Measurements from ENCODE around the gene IFNGR1. TPM values are rescaled to one million over a fixed set of nuclear protein-coding genes. Genes with fewer than 3 reads are reported as not detected.

IFNGR1 gene
- total and polyA plus RNA-seq, 2 of the 13 experiments (the other 11 are each of a cell fraction or from before 2014, with no cell fraction given) = 82.8 to 87.8 TPM

DNA sequence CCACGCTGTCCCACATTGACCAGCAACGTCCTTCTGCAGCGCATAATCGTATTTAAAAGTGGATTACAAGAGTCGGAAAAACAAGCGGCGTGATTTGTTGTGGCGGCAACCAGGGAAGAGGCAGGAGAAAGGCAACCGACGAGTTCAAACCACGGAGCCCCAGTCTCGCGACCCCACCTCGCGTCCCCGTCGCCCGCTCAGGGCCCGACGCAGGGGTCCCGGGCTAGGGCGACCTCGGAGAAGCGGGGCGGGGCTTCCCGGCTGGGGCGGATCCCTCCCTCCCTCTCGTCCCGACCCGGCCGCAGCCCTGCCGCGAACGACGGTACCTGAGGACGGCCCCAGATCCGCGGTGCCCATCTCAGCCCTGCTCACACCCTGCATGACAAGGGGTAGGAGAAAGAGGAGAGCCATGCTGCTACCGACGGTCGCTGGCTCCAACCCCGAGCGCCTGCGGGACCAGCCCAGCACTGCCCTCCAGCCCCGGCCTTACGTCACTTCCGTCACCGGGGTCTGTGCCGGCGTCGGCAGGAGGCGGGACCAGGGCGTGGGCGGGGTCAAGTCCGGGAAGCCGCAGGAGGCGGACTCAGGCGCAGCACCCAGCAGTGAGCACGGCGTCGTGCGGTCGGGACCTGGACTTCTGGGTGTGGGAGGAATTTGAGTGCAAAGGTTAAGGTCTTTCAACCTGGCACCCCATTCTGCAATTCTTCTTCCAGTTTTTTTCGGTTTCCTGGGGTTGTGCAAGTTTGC lies at the start of gene IFNGR1 (continued):
- 0 out of 2 replicates have a peak, but pooled peaks have one; percentile 61 for TF ChIP-seq ZFP82 (CRISPR knock-in tag; IDR thresholded peaks at IDR 0.05; ENCODE audit: borderline replicate concordance)
- peak; percentile 81 for TF ChIP-seq MED1 (CRISPR knock-in tag; IDR thresholded peaks at IDR 0.05)
- peak; percentile 66 for TF ChIP-seq KDM3A (CRISPR knock-in tag; IDR thresholded peaks at IDR 0.05; ENCODE audit: low read depth)
- TF ChIP-seq, protein P1, sequence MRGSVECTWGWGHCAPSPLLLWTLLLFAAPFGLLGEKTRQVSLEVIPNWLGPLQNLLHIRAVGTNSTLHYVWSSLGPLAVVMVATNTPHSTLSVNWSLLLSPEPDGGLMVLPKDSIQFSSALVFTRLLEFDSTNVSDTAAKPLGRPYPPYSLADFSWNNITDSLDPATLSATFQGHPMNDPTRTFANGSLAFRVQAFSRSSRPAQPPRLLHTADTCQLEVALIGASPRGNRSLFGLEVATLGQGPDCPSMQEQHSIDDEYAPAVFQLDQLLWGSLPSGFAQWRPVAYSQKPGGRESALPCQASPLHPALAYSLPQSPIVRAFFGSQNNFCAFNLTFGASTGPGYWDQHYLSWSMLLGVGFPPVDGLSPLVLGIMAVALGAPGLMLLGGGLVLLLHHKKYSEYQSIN (CRISPR knock-in tag; IDR thresholded peaks at IDR 0.05; ENCODE audit: borderline replicate concordance) = no peak; the same call in 1 of the 2 replicates
- TF ChIP-seq, protein P2, sequence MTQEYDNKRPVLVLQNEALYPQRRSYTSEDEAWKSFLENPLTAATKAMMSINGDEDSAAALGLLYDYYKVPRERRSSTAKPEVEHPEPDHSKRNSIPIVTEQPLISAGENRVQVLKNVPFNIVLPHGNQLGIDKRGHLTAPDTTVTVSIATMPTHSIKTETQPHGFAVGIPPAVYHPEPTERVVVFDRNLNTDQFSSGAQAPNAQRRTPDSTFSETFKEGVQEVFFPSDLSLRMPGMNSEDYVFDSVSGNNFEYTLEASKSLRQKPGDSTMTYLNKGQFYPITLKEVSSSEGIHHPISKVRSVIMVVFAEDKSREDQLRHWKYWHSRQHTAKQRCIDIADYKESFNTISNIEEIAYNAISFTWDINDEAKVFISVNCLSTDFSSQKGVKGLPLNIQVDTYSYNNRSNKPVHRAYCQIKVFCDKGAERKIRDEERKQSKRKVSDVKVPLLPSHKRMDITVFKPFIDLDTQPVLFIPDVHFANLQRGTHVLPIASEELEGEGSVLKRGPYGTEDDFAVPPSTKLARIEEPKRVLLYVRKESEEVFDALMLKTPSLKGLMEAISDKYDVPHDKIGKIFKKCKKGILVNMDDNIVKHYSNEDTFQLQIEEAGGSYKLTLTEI (CRISPR knock-in tag; conservative IDR thresholded peaks at IDR 0.05) = no peak
- TF ChIP-seq RXRB (CRISPR knock-in tag; IDR thresholded peaks at IDR 0.05; ENCODE audit: borderline replicate concordance) = peak; percentile 91
- TF ChIP-seq, protein P3, sequence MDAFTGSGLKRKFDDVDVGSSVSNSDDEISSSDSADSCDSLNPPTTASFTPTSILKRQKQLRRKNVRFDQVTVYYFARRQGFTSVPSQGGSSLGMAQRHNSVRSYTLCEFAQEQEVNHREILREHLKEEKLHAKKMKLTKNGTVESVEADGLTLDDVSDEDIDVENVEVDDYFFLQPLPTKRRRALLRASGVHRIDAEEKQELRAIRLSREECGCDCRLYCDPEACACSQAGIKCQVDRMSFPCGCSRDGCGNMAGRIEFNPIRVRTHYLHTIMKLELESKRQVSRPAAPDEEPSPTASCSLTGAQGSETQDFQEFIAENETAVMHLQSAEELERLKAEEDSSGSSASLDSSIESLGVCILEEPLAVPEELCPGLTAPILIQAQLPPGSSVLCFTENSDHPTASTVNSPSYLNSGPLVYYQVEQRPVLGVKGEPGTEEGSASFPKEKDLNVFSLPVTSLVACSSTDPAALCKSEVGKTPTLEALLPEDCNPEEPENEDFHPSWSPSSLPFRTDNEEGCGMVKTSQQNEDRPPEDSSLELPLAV (CRISPR knock-in tag; conservative IDR thresholded peaks at IDR 0.05; ENCODE audit: low read depth) = no peak
- peak; percentile 77; the same call in 1 of the 2 replicates for TF ChIP-seq ZC3H13 (CRISPR knock-in tag; IDR thresholded peaks at IDR 0.05)
- no peak for TF ChIP-seq ZNF678 (CRISPR knock-in tag; IDR thresholded peaks at IDR 0.05)
- peak; percentile 30; the same call in 1 of the 2 replicates for TF ChIP-seq ZFP41 (CRISPR knock-in tag; IDR thresholded peaks at IDR 0.05; ENCODE audit: borderline replicate concordance)
- peak; percentile 32 for TF ChIP-seq HCFC1 (IDR thresholded peaks at IDR 0.05; ENCODE audit: low read depth, low read length)
- TF ChIP-seq, protein P4, sequence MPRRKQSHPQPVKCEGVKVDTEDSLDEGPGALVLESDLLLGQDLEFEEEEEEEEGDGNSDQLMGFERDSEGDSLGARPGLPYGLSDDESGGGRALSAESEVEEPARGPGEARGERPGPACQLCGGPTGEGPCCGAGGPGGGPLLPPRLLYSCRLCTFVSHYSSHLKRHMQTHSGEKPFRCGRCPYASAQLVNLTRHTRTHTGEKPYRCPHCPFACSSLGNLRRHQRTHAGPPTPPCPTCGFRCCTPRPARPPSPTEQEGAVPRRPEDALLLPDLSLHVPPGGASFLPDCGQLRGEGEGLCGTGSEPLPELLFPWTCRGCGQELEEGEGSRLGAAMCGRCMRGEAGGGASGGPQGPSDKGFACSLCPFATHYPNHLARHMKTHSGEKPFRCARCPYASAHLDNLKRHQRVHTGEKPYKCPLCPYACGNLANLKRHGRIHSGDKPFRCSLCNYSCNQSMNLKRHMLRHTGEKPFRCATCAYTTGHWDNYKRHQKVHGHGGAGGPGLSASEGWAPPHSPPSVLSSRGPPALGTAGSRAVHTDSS (CRISPR knock-in tag; conservative IDR thresholded peaks at IDR 0.05) = no peak
- no peak for TF ChIP-seq SP1 (IDR thresholded peaks at IDR 0.05)
- TF ChIP-seq SP1 (CRISPR knock-in tag; IDR thresholded peaks at IDR 0.05) = peak; percentile 93
- TF ChIP-seq SMAD1 (CRISPR knock-in tag; IDR thresholded peaks at IDR 0.05; ENCODE audit: borderline replicate concordance, low read depth) = peak; percentile 73; the same call in 1 of the 2 replicates
- TF ChIP-seq, protein P5, sequence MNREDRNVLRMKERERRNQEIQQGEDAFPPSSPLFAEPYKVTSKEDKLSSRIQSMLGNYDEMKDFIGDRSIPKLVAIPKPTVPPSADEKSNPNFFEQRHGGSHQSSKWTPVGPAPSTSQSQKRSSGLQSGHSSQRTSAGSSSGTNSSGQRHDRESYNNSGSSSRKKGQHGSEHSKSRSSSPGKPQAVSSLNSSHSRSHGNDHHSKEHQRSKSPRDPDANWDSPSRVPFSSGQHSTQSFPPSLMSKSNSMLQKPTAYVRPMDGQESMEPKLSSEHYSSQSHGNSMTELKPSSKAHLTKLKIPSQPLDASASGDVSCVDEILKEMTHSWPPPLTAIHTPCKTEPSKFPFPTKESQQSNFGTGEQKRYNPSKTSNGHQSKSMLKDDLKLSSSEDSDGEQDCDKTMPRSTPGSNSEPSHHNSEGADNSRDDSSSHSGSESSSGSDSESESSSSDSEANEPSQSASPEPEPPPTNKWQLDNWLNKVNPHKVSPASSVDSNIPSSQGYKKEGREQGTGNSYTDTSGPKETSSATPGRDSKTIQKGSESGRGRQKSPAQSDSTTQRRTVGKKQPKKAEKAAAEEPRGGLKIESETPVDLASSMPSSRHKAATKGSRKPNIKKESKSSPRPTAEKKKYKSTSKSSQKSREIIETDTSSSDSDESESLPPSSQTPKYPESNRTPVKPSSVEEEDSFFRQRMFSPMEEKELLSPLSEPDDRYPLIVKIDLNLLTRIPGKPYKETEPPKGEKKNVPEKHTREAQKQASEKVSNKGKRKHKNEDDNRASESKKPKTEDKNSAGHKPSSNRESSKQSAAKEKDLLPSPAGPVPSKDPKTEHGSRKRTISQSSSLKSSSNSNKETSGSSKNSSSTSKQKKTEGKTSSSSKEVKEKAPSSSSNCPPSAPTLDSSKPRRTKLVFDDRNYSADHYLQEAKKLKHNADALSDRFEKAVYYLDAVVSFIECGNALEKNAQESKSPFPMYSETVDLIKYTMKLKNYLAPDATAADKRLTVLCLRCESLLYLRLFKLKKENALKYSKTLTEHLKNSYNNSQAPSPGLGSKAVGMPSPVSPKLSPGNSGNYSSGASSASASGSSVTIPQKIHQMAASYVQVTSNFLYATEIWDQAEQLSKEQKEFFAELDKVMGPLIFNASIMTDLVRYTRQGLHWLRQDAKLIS (CRISPR knock-in tag; IDR thresholded peaks at IDR 0.05) = peak; percentile 5; the same call in 1 of the 2 replicates
- peak; percentile 67; the same call in 1 of the 2 replicates for TF ChIP-seq AKAP8 (CRISPR knock-in tag; IDR thresholded peaks at IDR 0.05)
- 0 out of 2 replicates have a peak, but pooled peaks have one; percentile 29 for TF ChIP-seq ZNF543 (CRISPR knock-in tag; IDR thresholded peaks at IDR 0.05)
- no peak for TF ChIP-seq SNRNP70 (IDR thresholded peaks at IDR 0.05; ENCODE audit: low read depth, low read length)
- peak; percentile 95 for TF ChIP-seq HOXA3 (CRISPR knock-in tag; IDR thresholded peaks at IDR 0.05)

All from HepG2 (cell line).